Upper lobe of left lung (tissue), 6 donors: Measurements from ENCODE around the gene EDDM3A. TPM values are rescaled to one million over a fixed set of nuclear protein-coding genes. Genes with fewer than 3 reads are reported as not detected.

Experiments
- ATAC-seq, 2 donors: fragments of 200-7000 bp; cut with Tn5 transposase; one replicate each; pipeline ENCODE4 v1.9.1; 2022; ENCODE audit warnings: mild to moderate bottlenecking in 2 of 2, moderate library complexity in 2 of 2; ENCODE audit not compliant: low FRiP score in 2 of 2
- DNase-seq, 2 donors: peaks; one replicate each; pipeline ENCODE4 v3.0.0-alpha.2; 2019 to 2020
- H3K27ac ChIP-seq, 4 donors: fragments of 200-600 bp; sonication (generic); one replicate each; pipeline ENCODE4 v1.5.1; 2016 to 2019
- H3K27me3 ChIP-seq, 4 donors: fragments of 200-600 bp; sonication (generic); one replicate each; pipeline ENCODE4 v1.5.1; 2017 to 2019
- H3K36me3 ChIP-seq, 4 donors: fragments of 200-600 bp; sonication (generic); one replicate each; pipeline ENCODE4 v1.5.1; 2016 to 2019
- H3K4me1 ChIP-seq, 4 donors: fragments of 200-600 bp; sonication (generic); one replicate each; pipeline ENCODE4 v1.5.1; 2018 to 2019
- H3K4me3 ChIP-seq, 4 donors: fragments of 200-600 bp; sonication (generic); one replicate each; pipeline ENCODE4 v1.5.1; 2017 to 2019; ENCODE audit warnings: mild to moderate bottlenecking in 2 of 4, moderate library complexity in 1 of 4
- H3K9me3 ChIP-seq, 4 donors: fragments of 200-600 bp; sonication (generic); one replicate each; pipeline ENCODE4 v1.5.1; 2018 to 2019
- CTCF ChIP-seq, 6 experiments: fragments of 450-650 bp in 4 of 6; fragments of 200-600 bp in 2 of 6; sonication (generic) in 2 of 6; IDR thresholded peaks; one replicate each; pipeline ENCODE4 v1.5.1; 2016 to 2019; ENCODE audit warnings: antibody characterized with exemption in 6 of 6
- EP300 ChIP-seq, 4 donors: sonication (generic); formaldehyde crosslinking; IDR thresholded peaks; one replicate each; pipeline ENCODE4 v1.5.1; 2017; ENCODE audit warnings: antibody characterized with exemption in 4 of 4, control low read depth in 2 of 4
- POLR2A ChIP-seq, 4 donors: fragments of 450-650 bp; IDR thresholded peaks; one replicate each; pipeline ENCODE4 v1.5.1; 2016 to 2017; ENCODE audit warnings: antibody characterized with exemption in 4 of 4, mild to moderate bottlenecking in 2 of 4
- POLR2AphosphoS5 ChIP-seq, 2 donors: sonication (generic); formaldehyde crosslinking; IDR thresholded peaks; one replicate each; pipeline ENCODE4 v1.5.1; 2017; ENCODE audit warnings: antibody characterized with exemption in 2 of 2
- WGBS, 2 donors: methylation state at CpG; one replicate each; pipeline ENCODE4 v1.1.5; 2017 to 2018; 5-methylcytosine and 5-hydroxymethylcytosine counted together
- total RNA-seq, 6 donors: library from RNA; depleted of rRNA in 4 of 6; stranded (reverse); fragments of >200 nt in 4 of 6; gene quantifications; one replicate each; pipeline versions ENCODE4 v1.1.0 to v1.2.1, GENCODE V29; 2016 to 2021
- donor health status: DM: no; HTN: no; CAD: no; lungs with moderate emphysema.
- donor health status: DM: no; HTN: yes; CAD: no; lungs with severe emphysema.

The EDDM3A gene
- total RNA-seq, 6 donors from 2014 or later = not detected

- peak in 1 of 2 donors; percentile 65 for DNase-seq
- H3K36me3 ChIP-seq = no peaks in the 10 kb centered on the region
- no peak for TF ChIP-seq CTCF (IDR thresholded peaks at IDR 0.05)
- peak in 1 of 2 donors; percentile 37 for TF ChIP-seq POLR2AphosphoS5 (IDR thresholded peaks at IDR 0.05)
- TF ChIP-seq EP300 (IDR thresholded peaks at IDR 0.05) = peak in 2 of 4 donors; percentile 43 to 48
- peak overlapping the region; percentile 20 to 59 (median 41) for H3K27ac ChIP-seq
- peaks cover 0 to 2% (median 0%) of the 10 kb centered on the region in 4 donors for H3K9me3 ChIP-seq
- 69 to 71% methylated on average over 4 of the region's 4 CpGs for WGBS, 2 donors
- peak; percentile 6 to 75 for ATAC-seq
- peaks cover 14 to 60% (median 45%) of the 10 kb centered on the region in 4 donors for H3K4me1 ChIP-seq
- H3K4me3 ChIP-seq = no peak overlapping the region
- no peaks in the 10 kb centered on the region for H3K27me3 ChIP-seq
Observed at GRCh38 chr14:20711261-20711660, 34.4 kb upstream of the EDDM3A start.

GRCh38 chr14:20711685-20712084, 34.0 kb upstream of the EDDM3A start:
- TF ChIP-seq POLR2A (IDR thresholded peaks at IDR 0.05) = no peak
- no peak for TF ChIP-seq CTCF (IDR thresholded peaks at IDR 0.05)
- TF ChIP-seq EP300 (IDR thresholded peaks at IDR 0.05) = no peak
- TF ChIP-seq POLR2AphosphoS5 (IDR thresholded peaks at IDR 0.05) = no peak
- WGBS, 2 donors = 32 to 69% methylated on average over 4 of the region's 4 CpGs
- Histone ChIP-seq H3K27me3 (no peaks in the 10 kb centered on the region), H3K4me3 (no peak overlapping the region), H3K36me3 (no peaks in the 10 kb centered on the region), H3K4me1 (peaks cover 15 to 60% (median 44%) of the 10 kb centered on the region in 4 donors), H3K9me3 (no peaks in the 10 kb centered on the region), H3K27ac (peak overlapping the region; percentile 20 to 59 (median 41))
- DNase-seq (no peak), ATAC-seq (no peak)

DNA sequence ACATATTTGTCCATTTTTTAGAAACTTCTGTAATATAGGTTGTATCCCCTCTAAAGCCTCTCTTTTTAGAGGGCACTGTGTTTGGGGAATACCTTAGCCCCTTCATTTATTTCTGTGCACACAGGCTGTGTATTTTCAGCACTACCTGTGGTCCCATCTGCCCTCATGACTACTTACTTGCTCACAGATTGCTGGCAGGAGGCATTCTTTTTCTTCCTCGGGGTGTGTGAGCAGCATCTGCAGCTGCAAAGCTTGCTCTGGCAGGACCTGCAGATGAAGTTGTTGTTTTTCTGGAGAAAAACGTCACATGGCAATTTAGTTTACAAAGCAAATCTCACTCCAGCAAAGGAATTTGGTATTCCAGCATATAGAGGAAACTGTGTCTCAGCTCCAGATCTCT, 32.8 kb upstream of the EDDM3A start:
- Histone ChIP-seq H3K9me3 (no peaks in the 10 kb centered on the region), H3K4me3 (no peak overlapping the region), H3K27ac (peak overlapping the region in 1 of 4 donors; percentile 15), H3K4me1 (peaks cover 7 to 52% (median 35%) of the 10 kb centered on the region in 4 donors), H3K36me3 (no peaks in the 10 kb centered on the region), H3K27me3 (no peaks in the 10 kb centered on the region)
- ATAC-seq (no peak), DNase-seq (no peak)
- 39 to 45% methylated on average over 2 of the region's 2 CpGs for WGBS, 2 donors
- TF ChIP-seq POLR2AphosphoS5 (IDR thresholded peaks at IDR 0.05) = no peak
- TF ChIP-seq EP300 (IDR thresholded peaks at IDR 0.05) = no peak
- no peak for TF ChIP-seq CTCF (IDR thresholded peaks at IDR 0.05)
- TF ChIP-seq POLR2A (IDR thresholded peaks at IDR 0.05) = no peak

DNA sequence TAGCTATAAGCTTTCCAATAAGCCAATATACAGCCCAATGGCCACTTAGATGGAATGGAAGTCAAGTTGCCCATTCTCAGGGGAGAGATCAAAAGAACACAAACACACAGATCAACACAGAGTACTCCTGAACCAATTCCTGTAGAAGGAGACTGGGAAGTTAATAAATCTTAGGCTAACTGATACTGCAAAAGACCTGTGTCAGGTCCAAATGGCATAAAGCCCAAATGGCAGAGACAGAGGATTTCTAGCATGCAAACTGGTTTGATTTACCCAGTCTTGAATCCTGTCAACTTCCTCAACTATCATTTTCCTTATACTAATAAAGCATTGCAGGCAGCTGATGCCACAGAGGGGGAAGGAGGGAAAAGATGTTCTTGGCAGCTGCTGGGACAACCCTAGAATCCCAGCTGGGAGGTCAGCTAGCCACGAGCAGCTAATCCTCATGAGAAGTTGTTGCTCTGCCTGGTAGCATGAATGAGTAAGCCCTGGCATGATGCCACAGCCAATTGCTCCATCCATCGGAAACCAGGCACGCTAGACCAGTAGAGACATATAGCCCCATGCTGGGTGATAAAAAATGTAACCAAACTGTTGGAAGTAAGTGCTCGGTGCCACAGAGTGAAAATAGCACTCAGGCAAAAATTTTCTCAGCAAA, 31.0 kb upstream of the EDDM3A start:
- Histone ChIP-seq H3K27me3 (no peaks in the 10 kb centered on the region), H3K9me3 (no peaks in the 10 kb centered on the region), H3K4me3 (no peak overlapping the region), H3K36me3 (no peaks in the 10 kb centered on the region), H3K4me1 (peaks cover 3 to 54% (median 30%) of the 10 kb centered on the region in 4 donors), H3K27ac (peak overlapping the region; percentile 81 to 89 (median 88))
- DNase-seq (peak in 1 of 2 donors; percentile 96), ATAC-seq (peak; percentile 85 to 89)
- TF ChIP-seq EP300 (IDR thresholded peaks at IDR 0.05) (peak in 2 of 4 donors; percentile 60 to 73), CTCF (IDR thresholded peaks at IDR 0.05) (no peak), POLR2A (IDR thresholded peaks at IDR 0.05) (peak in 1 of 4 donors; percentile 36), POLR2AphosphoS5 (IDR thresholded peaks at IDR 0.05) (peak; percentile 72 to 75)
- WGBS, 2 donors = 23 to 36% methylated on average over 4 of the region's 4 CpGs
